SK-N-MC (cell line): ENCODE results near the gene DACT2.
"Not testable (repeated sequence)": the region's sequence is repeated elsewhere in the genome, so short reads cannot be mapped to it uniquely, and the experiment has no call there.

Source experiments
- EZH2 ChIP-seq: fragments of 200-600 bp; sonication (generic); IDR thresholded peaks from one replicate; pipeline ENCODE4 v1.6.1; 2017; ENCODE audit warnings: antibody characterized with exemption
- POLR2AphosphoS5 ChIP-seq: IDR thresholded peaks from 2 replicates; pipeline ENCODE4 v1.6.1; 2012; ENCODE audit warnings: mild to moderate bottlenecking, low read depth, low read length, borderline replicate concordance

DNA sequence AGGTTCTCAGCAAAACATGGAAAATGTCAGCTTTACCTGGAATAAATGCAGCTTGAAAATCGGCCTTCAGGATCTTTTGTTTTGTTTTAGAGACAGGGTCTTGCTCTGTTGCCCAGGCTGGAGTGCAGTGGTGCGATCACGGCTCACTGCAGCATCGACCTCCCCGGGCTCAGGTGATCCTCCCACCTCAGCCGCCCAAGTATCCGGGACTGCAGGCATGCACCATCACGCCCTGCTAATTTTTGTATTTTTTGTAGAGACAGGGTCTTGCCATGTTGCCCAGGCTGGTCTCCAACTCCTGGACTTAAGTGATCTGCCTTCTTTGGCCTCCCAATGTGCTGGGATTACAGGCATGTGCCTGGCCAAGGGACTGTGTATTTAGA, 7.5 kb downstream of the DACT2 start:
- TF ChIP-seq POLR2AphosphoS5, EZH2: not testable (repeated sequence)
